ENCODE measurements around the gene SAMD8. TPM values are rescaled to one million over a fixed set of nuclear protein-coding genes. Genes with fewer than 3 reads are reported as not detected.

The SAMD8 gene
- total and polyA plus RNA-seq, 2 donors (not counting 1 experiment from before 2014, with no cell fraction given), result 15.9 to 35.7 TPM

DNA sequence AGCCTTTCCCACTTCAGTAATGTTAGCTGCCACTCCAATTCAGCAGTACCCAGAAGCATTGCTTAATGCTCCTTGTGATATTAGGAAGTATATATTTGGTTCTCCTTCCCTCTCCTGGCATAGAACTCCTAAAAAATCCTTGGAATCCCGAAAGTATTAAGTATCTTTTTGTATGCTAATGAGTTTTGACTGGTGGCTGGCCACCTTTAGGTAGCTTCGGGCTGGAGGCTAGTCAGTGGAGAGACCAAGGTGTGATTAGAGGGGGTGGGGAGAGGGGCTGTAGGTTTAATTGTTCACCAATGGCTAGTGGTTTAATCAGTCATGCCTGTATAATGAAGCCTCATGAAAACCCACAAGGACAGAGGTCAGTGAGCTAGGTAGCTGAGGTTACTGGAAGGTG lies 112.1 kb downstream of the SAMD8 start:
- ChIA-PET CTCF (no interaction called here), POLR2A (no interaction called here)
- no peak overlapping the region for H3K4me2 ChIP-seq (replicated peaks; ENCODE audit: low read depth, low read length, poor library complexity, severe bottlenecking)
- Mint-ChIP-seq H3K4me3 (no peak overlapping the region), H3K27me3 (no peaks in the 10 kb centered on the region), H3K4me1 (peaks cover 30% of the 10 kb centered on the region), H3K9me3 (ENCODE audit: insufficient read depth) (no peaks in the 10 kb centered on the region), H3K27ac (no peak overlapping the region)
- TF ChIP-seq EZH2 (IDR thresholded peaks at IDR 0.05; ENCODE audit: borderline replicate concordance, insufficient read depth, low read depth, low read length, poor library complexity, severe bottlenecking), result no peak
- TF ChIP-seq, protein P1, sequence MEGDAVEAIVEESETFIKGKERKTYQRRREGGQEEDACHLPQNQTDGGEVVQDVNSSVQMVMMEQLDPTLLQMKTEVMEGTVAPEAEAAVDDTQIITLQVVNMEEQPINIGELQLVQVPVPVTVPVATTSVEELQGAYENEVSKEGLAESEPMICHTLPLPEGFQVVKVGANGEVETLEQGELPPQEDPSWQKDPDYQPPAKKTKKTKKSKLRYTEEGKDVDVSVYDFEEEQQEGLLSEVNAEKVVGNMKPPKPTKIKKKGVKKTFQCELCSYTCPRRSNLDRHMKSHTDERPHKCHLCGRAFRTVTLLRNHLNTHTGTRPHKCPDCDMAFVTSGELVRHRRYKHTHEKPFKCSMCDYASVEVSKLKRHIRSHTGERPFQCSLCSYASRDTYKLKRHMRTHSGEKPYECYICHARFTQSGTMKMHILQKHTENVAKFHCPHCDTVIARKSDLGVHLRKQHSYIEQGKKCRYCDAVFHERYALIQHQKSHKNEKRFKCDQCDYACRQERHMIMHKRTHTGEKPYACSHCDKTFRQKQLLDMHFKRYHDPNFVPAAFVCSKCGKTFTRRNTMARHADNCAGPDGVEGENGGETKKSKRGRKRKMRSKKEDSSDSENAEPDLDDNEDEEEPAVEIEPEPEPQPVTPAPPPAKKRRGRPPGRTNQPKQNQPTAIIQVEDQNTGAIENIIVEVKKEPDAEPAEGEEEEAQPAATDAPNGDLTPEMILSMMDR (IDR thresholded peaks at IDR 0.05), result no peak
- H3K9me3 ChIP-seq (ENCODE audit: control extremely low read depth in 1 of 3, control insufficient read depth in 2 of 3, insufficient read depth in 1 of 3, low read length in 2 of 3), result no peaks in the 10 kb centered on the region
- peaks cover 0 to 8% of the 10 kb centered on the region in 2 donors for H3K4me1 ChIP-seq (ENCODE audit: control insufficient read depth in 2 of 2, insufficient read depth in 2 of 2, low read length in 2 of 2)
- H3K27me3 ChIP-seq (replicated peaks in 1 of 4; ENCODE audit: control extremely low read depth in 1 of 4, control insufficient read depth in 3 of 4, insufficient read depth in 4 of 4, low read length in 3 of 4), result no peaks in the 10 kb centered on the region
- H4K20me1 ChIP-seq (ENCODE audit: control insufficient read depth, insufficient read depth, low read length, poor library complexity, severe bottlenecking), result peaks cover 21% of the 10 kb centered on the region
- H2AFZ ChIP-seq (ENCODE audit: insufficient read depth, low read depth, low read length, poor library complexity, severe bottlenecking), result no peak overlapping the region
- peaks cover 6 to 76% of the 10 kb centered on the region in 2 experiments for H3K36me3 ChIP-seq (replicated peaks in 1 of 2; ENCODE audit: control extremely low read depth in 1 of 2, control insufficient read depth in 1 of 2, extremely low read depth in 1 of 2, insufficient read depth in 2 of 2, low read length in 1 of 2)
- peak overlapping the region in 1 of 2 donors; percentile 15 for H3K27ac ChIP-seq (ENCODE audit: low read length in 2 of 2)
- DNase-seq, result no peak
- peaks cover 71% of the 10 kb centered on the region for H3K79me2 ChIP-seq (ENCODE audit: control insufficient read depth, insufficient read depth, low read length)
- intact Hi-C loops (cut with micrococcal nuclease), result no loop called here
- WGBS (ENCODE audit: insufficient coverage), result 94% methylated on average over 2 of the region's 2 CpGs
- H3K9ac ChIP-seq (ENCODE audit: low read length), result no peak overlapping the region
- no peak overlapping the region for H3K4me3 ChIP-seq (ENCODE audit: control extremely low read depth in 1 of 5, extremely low read depth in 1 of 5, insufficient read depth in 1 of 5, low read depth in 2 of 5, low read length in 4 of 5)
- no peak for ATAC-seq (ENCODE audit: low read depth)

DNA sequence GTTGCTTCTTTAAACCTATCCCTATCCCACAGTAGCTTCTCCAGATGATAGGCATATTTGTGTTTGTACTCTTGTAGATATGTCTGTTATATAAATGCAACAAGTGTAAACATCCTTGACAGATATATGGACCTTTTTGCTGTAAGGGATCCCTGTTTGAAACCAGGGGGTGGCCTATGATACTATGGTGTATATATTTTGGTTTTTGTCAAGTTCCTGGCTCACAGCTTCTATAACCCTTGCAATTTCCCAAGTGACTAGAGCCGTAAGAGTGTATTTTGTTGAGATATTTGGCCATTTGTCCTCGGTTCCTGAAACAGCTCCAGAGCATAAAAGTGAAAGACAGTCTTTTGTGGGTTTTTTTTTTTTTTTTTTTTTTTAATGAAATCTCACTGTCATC lies 114.6 kb downstream of the SAMD8 start:
- peak overlapping the region in 1 of 2 donors; percentile 65 for H3K27ac ChIP-seq (ENCODE audit: low read length in 2 of 2)
- peaks cover 37% of the 10 kb centered on the region for H3K4me1 Mint-ChIP-seq
- peaks cover 28% of the 10 kb centered on the region for H4K20me1 ChIP-seq (ENCODE audit: control insufficient read depth, insufficient read depth, low read length, poor library complexity, severe bottlenecking)

More for the DNA sequence above, 114.6 kb downstream of the SAMD8 start:
- intact Hi-C loops (cut with micrococcal nuclease), result no loop called here
- ChIA-PET CTCF (interaction anchor here (0.6 to 1.9 kb wide), 4 partner anchors 8 to 47 kb away, joined by 4 to 6 read pairs (median 4); partner anchors contain the start of gene VDAC2), POLR2A (interaction anchor here (0.6 to 1.7 kb wide), 2 partner anchors 10 to 38 kb away, joined by 3 to 5 read pairs; no protein-coding TSS in a partner anchor)
- WGBS (ENCODE audit: insufficient coverage), result no CpG with 5 or more reads among the region's 2 CpGs
- Histone ChIP-seq H3K9me3 (ENCODE audit: control extremely low read depth in 1 of 3, control insufficient read depth in 2 of 3, insufficient read depth in 1 of 3, low read length in 2 of 3) (no peaks in the 10 kb centered on the region), H3K4me3 (ENCODE audit: control extremely low read depth in 1 of 5, extremely low read depth in 1 of 5, insufficient read depth in 1 of 5, low read depth in 2 of 5, low read length in 4 of 5) (no peak overlapping the region), H3K27me3 (replicated peaks in 1 of 4; ENCODE audit: control extremely low read depth in 1 of 4, control insufficient read depth in 3 of 4, insufficient read depth in 4 of 4, low read length in 3 of 4) (no peaks in the 10 kb centered on the region), H3K9ac (ENCODE audit: low read length) (no peak overlapping the region), H3K36me3 (replicated peaks in 1 of 2; ENCODE audit: control extremely low read depth in 1 of 2, control insufficient read depth in 1 of 2, extremely low read depth in 1 of 2, insufficient read depth in 2 of 2, low read length in 1 of 2) (peaks cover under 1 to 76% of the 10 kb centered on the region in 2 experiments), H3K4me1 (ENCODE audit: control insufficient read depth in 2 of 2, insufficient read depth in 2 of 2, low read length in 2 of 2) (peaks cover 0 to 11% of the 10 kb centered on the region in 2 donors), H3K79me2 (ENCODE audit: control insufficient read depth, insufficient read depth, low read length) (peaks cover 56% of the 10 kb centered on the region), H2AFZ (ENCODE audit: insufficient read depth, low read depth, low read length, poor library complexity, severe bottlenecking) (no peak overlapping the region), H3K4me2 (replicated peaks; ENCODE audit: low read depth, low read length, poor library complexity, severe bottlenecking) (no peak overlapping the region)
- H3K9me3 Mint-ChIP-seq (ENCODE audit: insufficient read depth), result no peaks in the 10 kb centered on the region
- TF ChIP-seq, protein P1 (IDR thresholded peaks at IDR 0.05), result no peak
- no peak for TF ChIP-seq EZH2 (IDR thresholded peaks at IDR 0.05; ENCODE audit: borderline replicate concordance, insufficient read depth, low read depth, low read length, poor library complexity, severe bottlenecking)
- H3K4me3 Mint-ChIP-seq, result no peak overlapping the region
- no peak for DNase-seq
- no peak for ATAC-seq (ENCODE audit: low read depth)
- peak overlapping the region; percentile 56 for H3K27ac Mint-ChIP-seq
- no peaks in the 10 kb centered on the region for H3K27me3 Mint-ChIP-seq

Data from B cell (primary cell).